Measurements from ENCODE around the gene DCHS2. TPM values are rescaled to one million over a fixed set of nuclear protein-coding genes. Genes with fewer than 3 reads are reported as not detected.

DCHS2 gene
- total and polyA plus RNA-seq, 2 experiments from 2014 or later, result 0.21 to 7.6 TPM

GRCh38 chr4:154343651-154344050 is 147.9 kb downstream of the DCHS2 start:
- H3K36me3 Mint-ChIP-seq (ENCODE audit: low read depth), result no peaks in the 10 kb centered on the region

More at GRCh38 chr4:154343651-154344050, 147.9 kb downstream of the DCHS2 start:
- Histone ChIP-seq H3K27me3 (ENCODE audit: insufficient read depth) (no peaks in the 10 kb centered on the region), H3F3A (replicated peaks; ENCODE audit: low read depth) (no peaks in the 10 kb centered on the region), H4K20me1 (replicated peaks; ENCODE audit: insufficient read depth) (no peaks in the 10 kb centered on the region), H3K4me1 (ENCODE audit: insufficient read depth) (no peaks in the 10 kb centered on the region), H3K9me2 (ENCODE audit: insufficient read depth) (no peaks in the 10 kb centered on the region), H2AFZ (no peak overlapping the region), H3K4me2 (no peak overlapping the region), H3K4me3 (no peak overlapping the region), H3K27ac (ENCODE audit: low read depth) (no peak overlapping the region), H3K36me3 (ENCODE audit: insufficient read depth) (no peaks in the 10 kb centered on the region), H3K79me2 (replicated peaks; ENCODE audit: insufficient read depth) (no peaks in the 10 kb centered on the region)
- Mint-ChIP-seq H3K9me3 (no peaks in the 10 kb centered on the region), H3K27me3 (ENCODE audit: insufficient read depth, low read depth, poor library complexity) (peaks cover 2% of the 10 kb centered on the region), H3K27ac (no peak overlapping the region), H3K4me1 (no peaks in the 10 kb centered on the region), H3K4me3 (no peak overlapping the region)
- no peak for ATAC-seq
- TF ChIP-seq ETS1 (IDR thresholded peaks at IDR 0.05), result no peak
- TF ChIP-seq, protein P1, sequence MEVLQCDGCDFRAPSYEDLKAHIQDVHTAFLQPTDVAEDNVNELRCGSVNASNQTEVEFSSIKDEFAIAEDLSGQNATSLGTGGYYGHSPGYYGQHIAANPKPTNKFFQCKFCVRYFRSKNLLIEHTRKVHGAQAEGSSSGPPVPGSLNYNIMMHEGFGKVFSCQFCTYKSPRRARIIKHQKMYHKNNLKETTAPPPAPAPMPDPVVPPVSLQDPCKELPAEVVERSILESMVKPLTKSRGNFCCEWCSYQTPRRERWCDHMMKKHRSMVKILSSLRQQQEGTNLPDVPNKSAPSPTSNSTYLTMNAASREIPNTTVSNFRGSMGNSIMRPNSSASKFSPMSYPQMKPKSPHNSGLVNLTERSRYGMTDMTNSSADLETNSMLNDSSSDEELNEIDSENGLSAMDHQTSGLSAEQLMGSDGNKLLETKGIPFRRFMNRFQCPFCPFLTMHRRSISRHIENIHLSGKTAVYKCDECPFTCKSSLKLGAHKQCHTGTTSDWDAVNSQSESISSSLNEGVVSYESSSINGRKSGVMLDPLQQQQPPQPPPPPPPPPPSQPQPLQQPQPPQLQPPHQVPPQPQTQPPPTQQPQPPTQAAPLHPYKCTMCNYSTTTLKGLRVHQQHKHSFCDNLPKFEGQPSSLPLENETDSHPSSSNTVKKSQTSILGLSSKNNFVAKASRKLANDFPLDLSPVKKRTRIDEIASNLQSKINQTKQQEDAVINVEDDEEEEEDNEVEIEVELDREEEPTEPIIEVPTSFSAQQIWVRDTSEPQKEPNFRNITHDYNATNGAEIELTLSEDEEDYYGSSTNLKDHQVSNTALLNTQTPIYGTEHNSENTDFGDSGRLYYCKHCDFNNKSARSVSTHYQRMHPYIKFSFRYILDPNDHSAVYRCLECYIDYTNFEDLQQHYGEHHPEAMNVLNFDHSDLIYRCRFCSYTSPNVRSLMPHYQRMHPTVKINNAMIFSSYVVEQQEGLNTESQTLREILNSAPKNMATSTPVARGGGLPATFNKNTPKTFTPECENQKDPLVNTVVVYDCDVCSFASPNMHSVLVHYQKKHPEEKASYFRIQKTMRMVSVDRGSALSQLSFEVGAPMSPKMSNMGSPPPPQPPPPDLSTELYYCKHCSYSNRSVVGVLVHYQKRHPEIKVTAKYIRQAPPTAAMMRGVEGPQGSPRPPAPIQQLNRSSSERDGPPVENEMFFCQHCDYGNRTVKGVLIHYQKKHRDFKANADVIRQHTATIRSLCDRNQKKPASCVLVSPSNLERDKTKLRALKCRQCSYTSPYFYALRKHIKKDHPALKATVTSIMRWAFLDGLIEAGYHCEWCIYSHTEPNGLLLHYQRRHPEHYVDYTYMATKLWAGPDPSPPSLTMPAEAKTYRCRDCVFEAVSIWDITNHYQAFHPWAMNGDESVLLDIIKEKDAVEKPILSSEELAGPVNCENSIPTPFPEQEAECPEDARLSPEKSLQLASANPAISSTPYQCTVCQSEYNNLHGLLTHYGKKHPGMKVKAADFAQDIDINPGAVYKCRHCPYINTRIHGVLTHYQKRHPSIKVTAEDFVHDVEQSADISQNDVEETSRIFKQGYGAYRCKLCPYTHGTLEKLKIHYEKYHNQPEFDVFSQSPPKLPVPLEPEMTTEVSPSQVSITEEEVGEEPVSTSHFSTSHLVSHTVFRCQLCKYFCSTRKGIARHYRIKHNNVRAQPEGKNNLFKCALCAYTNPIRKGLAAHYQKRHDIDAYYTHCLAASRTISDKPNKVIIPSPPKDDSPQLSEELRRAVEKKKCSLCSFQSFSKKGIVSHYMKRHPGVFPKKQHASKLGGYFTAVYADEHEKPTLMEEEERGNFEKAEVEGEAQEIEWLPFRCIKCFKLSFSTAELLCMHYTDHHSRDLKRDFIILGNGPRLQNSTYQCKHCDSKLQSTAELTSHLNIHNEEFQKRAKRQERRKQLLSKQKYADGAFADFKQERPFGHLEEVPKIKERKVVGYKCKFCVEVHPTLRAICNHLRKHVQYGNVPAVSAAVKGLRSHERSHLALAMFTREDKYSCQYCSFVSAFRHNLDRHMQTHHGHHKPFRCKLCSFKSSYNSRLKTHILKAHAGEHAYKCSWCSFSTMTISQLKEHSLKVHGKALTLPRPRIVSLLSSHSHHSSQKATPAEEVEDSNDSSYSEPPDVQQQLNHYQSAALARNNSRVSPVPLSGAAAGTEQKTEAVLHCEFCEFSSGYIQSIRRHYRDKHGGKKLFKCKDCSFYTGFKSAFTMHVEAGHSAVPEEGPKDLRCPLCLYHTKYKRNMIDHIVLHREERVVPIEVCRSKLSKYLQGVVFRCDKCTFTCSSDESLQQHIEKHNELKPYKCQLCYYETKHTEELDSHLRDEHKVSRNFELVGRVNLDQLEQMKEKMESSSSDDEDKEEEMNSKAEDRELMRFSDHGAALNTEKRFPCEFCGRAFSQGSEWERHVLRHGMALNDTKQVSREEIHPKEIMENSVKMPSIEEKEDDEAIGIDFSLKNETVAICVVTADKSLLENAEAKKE (CRISPR knock-in tag; IDR thresholded peaks at IDR 0.05), result no peak
- no peak for TF ChIP-seq JUNB (IDR thresholded peaks at IDR 0.05; ENCODE audit: unreplicated experiment)
- no peak for TF ChIP-seq CTCF (conservative IDR thresholded peaks at IDR 0.05; ENCODE audit: low read depth in 2 of 2)
- no peak for TF ChIP-seq ZNF331 (CRISPR knock-in tag; IDR thresholded peaks at IDR 0.05; ENCODE audit: low read depth)
- TF ChIP-seq EZH2 (IDR thresholded peaks at IDR 0.05; ENCODE audit: low read depth, unreplicated experiment), result no peak
- TF ChIP-seq NANOG (IDR thresholded peaks at IDR 0.05; ENCODE audit: borderline replicate concordance), result no peak
- no peak for TF ChIP-seq STAT1 (IDR thresholded peaks at IDR 0.05; ENCODE audit: unreplicated experiment)
- TF ChIP-seq EZH2phosphoT487 (IDR thresholded peaks at IDR 0.05; ENCODE audit: unreplicated experiment), result no peak
- no peak for TF ChIP-seq ZNF114 (CRISPR knock-in tag; IDR thresholded peaks at IDR 0.05)
- no peak for TF ChIP-seq CREB1 (CRISPR knock-in tag; IDR thresholded peaks at IDR 0.05; ENCODE audit: low read depth)
- TF ChIP-seq POLR2AphosphoS5 (IDR thresholded peaks at IDR 0.05; ENCODE audit: low read depth), result no peak
- TF ChIP-seq, protein P2, sequence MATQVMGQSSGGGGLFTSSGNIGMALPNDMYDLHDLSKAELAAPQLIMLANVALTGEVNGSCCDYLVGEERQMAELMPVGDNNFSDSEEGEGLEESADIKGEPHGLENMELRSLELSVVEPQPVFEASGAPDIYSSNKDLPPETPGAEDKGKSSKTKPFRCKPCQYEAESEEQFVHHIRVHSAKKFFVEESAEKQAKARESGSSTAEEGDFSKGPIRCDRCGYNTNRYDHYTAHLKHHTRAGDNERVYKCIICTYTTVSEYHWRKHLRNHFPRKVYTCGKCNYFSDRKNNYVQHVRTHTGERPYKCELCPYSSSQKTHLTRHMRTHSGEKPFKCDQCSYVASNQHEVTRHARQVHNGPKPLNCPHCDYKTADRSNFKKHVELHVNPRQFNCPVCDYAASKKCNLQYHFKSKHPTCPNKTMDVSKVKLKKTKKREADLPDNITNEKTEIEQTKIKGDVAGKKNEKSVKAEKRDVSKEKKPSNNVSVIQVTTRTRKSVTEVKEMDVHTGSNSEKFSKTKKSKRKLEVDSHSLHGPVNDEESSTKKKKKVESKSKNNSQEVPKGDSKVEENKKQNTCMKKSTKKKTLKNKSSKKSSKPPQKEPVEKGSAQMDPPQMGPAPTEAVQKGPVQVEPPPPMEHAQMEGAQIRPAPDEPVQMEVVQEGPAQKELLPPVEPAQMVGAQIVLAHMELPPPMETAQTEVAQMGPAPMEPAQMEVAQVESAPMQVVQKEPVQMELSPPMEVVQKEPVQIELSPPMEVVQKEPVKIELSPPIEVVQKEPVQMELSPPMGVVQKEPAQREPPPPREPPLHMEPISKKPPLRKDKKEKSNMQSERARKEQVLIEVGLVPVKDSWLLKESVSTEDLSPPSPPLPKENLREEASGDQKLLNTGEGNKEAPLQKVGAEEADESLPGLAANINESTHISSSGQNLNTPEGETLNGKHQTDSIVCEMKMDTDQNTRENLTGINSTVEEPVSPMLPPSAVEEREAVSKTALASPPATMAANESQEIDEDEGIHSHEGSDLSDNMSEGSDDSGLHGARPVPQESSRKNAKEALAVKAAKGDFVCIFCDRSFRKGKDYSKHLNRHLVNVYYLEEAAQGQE (IDR thresholded peaks at IDR 0.05; ENCODE audit: unreplicated experiment), result no peak
- no peak for DNase-seq (ENCODE audit: low spot score)

All from GM23338 (cell line).